K562 (cell line): ENCODE data around the gene ATXN1. TPM values are rescaled to one million over a fixed set of nuclear protein-coding genes. Genes with fewer than 3 reads are reported as not detected.
A peak's percentile ranks its signal among the peaks of the same experiment; 100 is the strongest.

Source experiments
- CBX2 ChIP-seq: fragments of 200-600 bp; sonication (generic); IDR thresholded peaks from one replicate; pipeline ENCODE4 v1.6.1; 2012; ENCODE audit warnings: mild to moderate bottlenecking, low read length, inconsistent platforms; ENCODE audit not compliant: insufficient read depth, poor library complexity, severe bottlenecking
- CEBPG ChIP-seq, 3 experiments: fragments of 200-800 bp in 1 of 3; sonication (Bioruptor generic) in 1 of 3; sonication (generic) in 1 of 3; formaldehyde crosslinking in 1 of 3; IDR thresholded peaks in 2 of 3; conservative IDR thresholded peaks in 1 of 3; 2 replicates each; pipeline versions ENCODE4 v1.6.1 to v1.8.0; 2016 to 2022; ENCODE audit warnings: missing compliant biosample characterization in 2 of 3, missing genetic modification characterization in 2 of 3, mild to moderate bottlenecking in 1 of 3, missing genetic modification reagents in 1 of 3
- CREM ChIP-seq: IDR thresholded peaks from 2 replicates; pipeline ENCODE4 v1.6.1; 2014; ENCODE audit warnings: antibody characterized with exemption, low read depth
- FIP1L1 ChIP-seq: fragments of 200-400 bp; formaldehyde crosslinking; IDR thresholded peaks from 2 replicates; pipeline ENCODE4 v1.6.1; 2018; ENCODE audit warnings: mild to moderate bottlenecking, low read depth, low read length; ENCODE audit not compliant: poor library complexity, severe bottlenecking
- HDAC8 ChIP-seq: fragments of 450-650 bp; IDR thresholded peaks from 2 replicates; pipeline ENCODE4 v1.6.1; 2016; ENCODE audit warnings: mild to moderate bottlenecking, missing genetic modification characterization, moderate library complexity, missing compliant biosample characterization
- L3MBTL2 ChIP-seq: fragments of 450-650 bp; IDR thresholded peaks from 2 replicates; pipeline ENCODE4 v1.6.1; 2016; ENCODE audit warnings: mild to moderate bottlenecking, moderate library complexity
- MLX ChIP-seq, 2 experiments: fragments of 450-650 bp in 1 of 2; sonication (generic) in 1 of 2; formaldehyde crosslinking; conservative IDR thresholded peaks; 2 replicates each; pipeline versions ENCODE4 v1.4.0 to v1.8.1; 2020 to 2022; ENCODE audit warnings: mild to moderate bottlenecking in 1 of 2, missing genetic modification reagents in 1 of 2
- POLR2A ChIP-seq: fragments of 450-650 bp; conservative IDR thresholded peaks from 2 replicates; pipeline ENCODE4 v1.6.1; 2016
- POLR2B ChIP-seq: fragments of 450-650 bp; IDR thresholded peaks from 2 replicates; pipeline ENCODE4 v1.6.1; 2018; ENCODE audit warnings: low read depth; ENCODE audit not compliant: partially characterized antibody
- RB1 ChIP-seq: fragments of 450-650 bp; IDR thresholded peaks from 2 replicates; pipeline ENCODE4 v1.6.1; 2017; ENCODE audit warnings: low read depth, mild to moderate bottlenecking
- SMC3 ChIP-seq: conservative IDR thresholded peaks from 2 replicates; pipeline ENCODE4 v1.6.1; 2011; ENCODE audit warnings: low read depth, low read length, improper control_type of control experiment; ENCODE audit not compliant: insufficient read depth
- TARDBP ChIP-seq: fragments of 450-650 bp; IDR thresholded peaks from 2 replicates; pipeline ENCODE4 v1.6.1; 2016
- TEAD1 ChIP-seq, 2 experiments: fragments of 450-650 bp in 1 of 2; sonication (generic) in 1 of 2; formaldehyde crosslinking; IDR thresholded peaks; 2 replicates each; pipeline versions ENCODE4 v1.4.0 to v1.8.0; 2020 to 2022; ENCODE audit warnings: mild to moderate bottlenecking in 2 of 2, missing genetic modification reagents in 1 of 2
- U2AF2 ChIP-seq: fragments of 200-400 bp; formaldehyde crosslinking; optimal IDR thresholded peaks from 2 replicates; pipeline ENCODE3; 2017; ENCODE audit warnings: low read depth, mild to moderate bottlenecking, low read length
- XRCC3 ChIP-seq: fragments of 450-650 bp; IDR thresholded peaks from 2 replicates; pipeline ENCODE4 v1.6.1; 2017; ENCODE audit warnings: mild to moderate bottlenecking, moderate library complexity
- ZNF398 ChIP-seq: fragments of 250-450 bp; sonication (Bioruptor Pico); IDR thresholded peaks from 2 replicates; pipeline ENCODE4 v1.8.0; 2021; ENCODE audit warnings: moderate library complexity, mild to moderate bottlenecking, inconsistent platforms
- polyA plus RNA-seq, 8 experiments: library from polyadenylated mRNA; depleted of rRNA in 4 of 8; stranded (reverse) in 5 of 8; unstranded in 3 of 8; fragments of >200 nt; fragmentation: Nextera tagmentation in 2 of 8; fragmentation: Illumina TruSeq in 1 of 8; extraction: Ambion mirVana in 2 of 8; extraction: Trizol in 1 of 8; gene quantifications; 2 replicates each; pipeline versions ENCODE4 v1.2.1 to v1.2.3, GENCODE V29; 2011 to 2014; ENCODE audit warnings: inconsistent platforms in 1 of 8, missing spikeins in 1 of 8
- total RNA-seq, 7 experiments: library from RNA; depleted of rRNA in 6 of 7; stranded (reverse); fragments of >200 nt in 6 of 7; fragmentation: Illumina TruSeq in 2 of 7; extraction: Trizol in 2 of 7; gene quantifications; 2 replicates each; pipeline versions ENCODE4 v1.2.1 to v1.2.3, GENCODE V29; 2011 to 2021; ENCODE audit warnings: low replicate concordance in 1 of 7
- TF ChIP-seq, protein P1 (sequence below): fragments of 250-450 bp; sonication (Bioruptor Pico); IDR thresholded peaks from 2 replicates; pipeline ENCODE4 v1.5.0; 2021
- TF ChIP-seq, protein P2 (sequence below): fragments of 450-650 bp; IDR thresholded peaks from 2 replicates; pipeline ENCODE4 v1.6.1; 2018; ENCODE audit not compliant: partially characterized antibody

ATXN1 gene
- total and polyA plus RNA-seq, 9 of the 15 experiments (the other 6 are each of a cell fraction or from before 2014, with no cell fraction given), result under 0.01 to 1.2 (median 0.58) TPM

DNA sequence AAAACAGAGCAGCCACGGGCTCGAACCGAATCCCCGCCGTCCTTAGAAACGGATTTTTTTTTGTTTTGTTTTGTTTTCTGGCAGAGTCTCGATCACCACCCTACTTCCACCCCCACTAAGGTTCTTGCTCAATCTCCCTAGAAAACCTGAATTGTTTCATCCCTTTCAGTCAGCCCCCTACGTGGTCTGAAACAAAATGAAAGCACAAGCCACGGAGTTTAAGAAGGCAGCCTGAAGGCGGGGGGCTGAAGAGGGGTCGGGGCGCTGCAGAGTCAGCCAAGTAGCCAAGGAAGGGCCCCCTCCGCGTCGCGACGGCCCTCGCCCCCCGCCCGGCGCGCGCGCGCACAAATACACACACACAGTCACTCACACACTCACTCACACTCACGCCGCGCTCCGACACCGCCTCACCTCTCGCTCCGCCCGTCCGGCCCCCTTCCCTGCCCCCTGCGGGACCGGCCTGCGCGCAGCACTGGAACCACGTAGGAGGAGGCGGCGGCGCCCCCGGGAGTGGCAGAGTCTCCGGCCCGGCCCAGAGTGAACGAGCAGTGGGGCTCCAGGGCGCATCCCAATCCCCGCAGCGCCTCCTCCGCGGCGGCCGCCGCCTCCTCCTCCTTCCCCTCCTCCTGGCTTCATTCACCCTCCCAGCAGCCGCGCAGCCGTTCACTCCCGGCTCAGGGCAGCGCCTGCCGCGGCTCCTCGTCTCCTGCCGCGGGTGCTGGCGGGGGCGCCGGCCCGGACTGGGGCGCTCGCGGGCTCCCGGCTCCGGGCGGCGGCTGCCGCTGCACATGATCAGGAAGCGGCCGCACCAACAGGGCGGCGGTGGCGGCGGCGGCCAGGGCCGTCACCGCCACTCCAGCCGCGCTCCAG, 1.4 kb downstream of the ATXN1 start (continued):
- TF ChIP-seq ZNF398 (CRISPR knock-in tag) (no peak), HDAC8 (tag) (no peak), POLR2B (peak; percentile 60), CBX2 (peak; percentile 39), FIP1L1 (peak; percentile 77), RB1 (no peak), L3MBTL2 (peak; percentile 42; the same call in 1 of the 2 replicates), POLR2A (peak; percentile 49), SMC3 (no peak), XRCC3 (no peak), U2AF2 (no peak), MLX (CRISPR knock-in tag; conservative IDR thresholded peaks at IDR 0.05) (0 out of 4 replicates have a peak, but pooled peaks of 1 of the 2 experiments have one; percentile 81), TEAD1 (CRISPR knock-in tag; IDR thresholded peaks at IDR 0.05) (peak in 1 of 2 experiments; percentile 57; a peak in 1 of 4 replicates), CREM (peak; percentile 47; the same call in 1 of the 2 replicates), TARDBP (peak; percentile 66; the same call in 1 of the 2 replicates), CEBPG (CRISPR knock-in tag; IDR thresholded peaks at IDR 0.05) (peak; percentile 42), CEBPG (tag; conservative IDR thresholded peaks at IDR 0.05 in 1 of 2, IDR thresholded peaks at IDR 0.05 in 1 of 2) (peak; percentile 53 to 70; a peak in 2 of 4 replicates)
- TF ChIP-seq, protein P1, sequence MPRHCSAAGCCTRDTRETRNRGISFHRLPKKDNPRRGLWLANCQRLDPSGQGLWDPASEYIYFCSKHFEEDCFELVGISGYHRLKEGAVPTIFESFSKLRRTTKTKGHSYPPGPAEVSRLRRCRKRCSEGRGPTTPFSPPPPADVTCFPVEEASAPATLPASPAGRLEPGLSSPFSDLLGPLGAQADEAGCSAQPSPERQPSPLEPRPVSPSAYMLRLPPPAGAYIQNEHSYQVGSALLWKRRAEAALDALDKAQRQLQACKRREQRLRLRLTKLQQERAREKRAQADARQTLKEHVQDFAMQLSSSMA (CRISPR knock-in tag), result 0 out of 2 replicates have a peak, but pooled peaks have one; percentile 65
- TF ChIP-seq, protein P2, sequence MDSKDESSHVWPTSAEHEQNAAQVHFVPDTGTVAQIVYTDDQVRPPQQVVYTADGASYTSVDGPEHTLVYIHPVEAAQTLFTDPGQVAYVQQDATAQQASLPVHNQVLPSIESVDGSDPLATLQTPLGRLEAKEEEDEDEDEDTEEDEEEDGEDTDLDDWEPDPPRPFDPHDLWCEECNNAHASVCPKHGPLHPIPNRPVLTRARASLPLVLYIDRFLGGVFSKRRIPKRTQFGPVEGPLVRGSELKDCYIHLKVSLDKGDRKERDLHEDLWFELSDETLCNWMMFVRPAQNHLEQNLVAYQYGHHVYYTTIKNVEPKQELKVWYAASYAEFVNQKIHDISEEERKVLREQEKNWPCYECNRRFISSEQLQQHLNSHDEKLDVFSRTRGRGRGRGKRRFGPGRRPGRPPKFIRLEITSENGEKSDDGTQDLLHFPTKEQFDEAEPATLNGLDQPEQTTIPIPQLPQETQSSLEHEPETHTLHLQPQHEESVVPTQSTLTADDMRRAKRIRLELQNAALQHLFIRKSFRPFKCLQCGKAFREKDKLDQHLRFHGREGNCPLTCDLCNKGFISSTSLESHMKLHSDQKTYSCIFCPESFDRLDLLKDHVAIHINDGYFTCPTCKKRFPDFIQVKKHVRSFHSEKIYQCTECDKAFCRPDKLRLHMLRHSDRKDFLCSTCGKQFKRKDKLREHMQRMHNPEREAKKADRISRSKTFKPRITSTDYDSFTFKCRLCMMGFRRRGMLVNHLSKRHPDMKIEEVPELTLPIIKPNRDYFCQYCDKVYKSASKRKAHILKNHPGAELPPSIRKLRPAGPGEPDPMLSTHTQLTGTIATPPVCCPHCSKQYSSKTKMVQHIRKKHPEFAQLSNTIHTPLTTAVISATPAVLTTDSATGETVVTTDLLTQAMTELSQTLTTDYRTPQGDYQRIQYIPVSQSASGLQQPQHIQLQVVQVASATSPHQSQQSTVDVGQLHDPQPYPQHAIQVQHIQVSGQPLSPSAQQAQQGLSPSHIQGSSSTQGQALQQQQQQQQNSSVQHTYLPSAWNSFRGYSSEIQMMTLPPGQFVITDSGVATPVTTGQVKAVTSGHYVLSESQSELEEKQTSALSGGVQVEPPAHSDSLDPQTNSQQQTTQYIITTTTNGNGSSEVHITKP, result peak; percentile 10
